Activated CD8-positive, alpha-beta memory T cell treated with anti-CD3 and anti-CD28 coated beads, Interleukin-2, amount 50 U/mL, for 1 hour (primary cell): ENCODE measurements around the gene TEAD1.
"Not testable (repeated sequence)": the region's sequence is repeated elsewhere in the genome, so short reads cannot be mapped to it uniquely, and the experiment has no call there.

Experiments
- DNase-seq: peaks from one replicate; pipeline ENCODE4 v3.0.0-alpha.2; 2020; ENCODE audit errors: extremely low read depth

TEAD1 gene

DNA sequence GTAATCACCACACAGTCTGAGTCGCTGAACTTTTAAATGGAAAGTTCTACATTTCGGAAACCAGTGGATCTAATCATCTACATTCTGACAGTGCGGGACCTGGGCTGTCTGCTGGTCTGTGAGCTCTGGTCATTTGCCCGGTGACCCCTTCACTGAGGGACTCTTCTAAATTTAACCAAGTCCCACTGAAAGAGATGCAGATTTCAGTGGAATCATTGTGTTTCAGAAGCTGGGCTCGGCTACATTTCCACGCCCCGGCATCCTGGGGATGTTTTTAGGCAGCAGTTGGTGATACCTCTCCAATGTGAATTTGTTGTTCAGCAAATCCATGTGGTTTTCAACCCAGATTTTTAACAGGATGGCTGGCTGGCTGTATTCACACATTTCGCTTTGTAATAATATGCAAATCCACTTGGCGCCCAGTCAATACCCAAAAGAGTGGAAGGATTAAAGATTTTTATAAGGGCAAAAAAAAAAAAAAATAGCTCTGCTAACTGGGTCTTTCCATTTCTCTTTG, 189.4 kb downstream of the TEAD1 start:
- no peak for DNase-seq

DNA sequence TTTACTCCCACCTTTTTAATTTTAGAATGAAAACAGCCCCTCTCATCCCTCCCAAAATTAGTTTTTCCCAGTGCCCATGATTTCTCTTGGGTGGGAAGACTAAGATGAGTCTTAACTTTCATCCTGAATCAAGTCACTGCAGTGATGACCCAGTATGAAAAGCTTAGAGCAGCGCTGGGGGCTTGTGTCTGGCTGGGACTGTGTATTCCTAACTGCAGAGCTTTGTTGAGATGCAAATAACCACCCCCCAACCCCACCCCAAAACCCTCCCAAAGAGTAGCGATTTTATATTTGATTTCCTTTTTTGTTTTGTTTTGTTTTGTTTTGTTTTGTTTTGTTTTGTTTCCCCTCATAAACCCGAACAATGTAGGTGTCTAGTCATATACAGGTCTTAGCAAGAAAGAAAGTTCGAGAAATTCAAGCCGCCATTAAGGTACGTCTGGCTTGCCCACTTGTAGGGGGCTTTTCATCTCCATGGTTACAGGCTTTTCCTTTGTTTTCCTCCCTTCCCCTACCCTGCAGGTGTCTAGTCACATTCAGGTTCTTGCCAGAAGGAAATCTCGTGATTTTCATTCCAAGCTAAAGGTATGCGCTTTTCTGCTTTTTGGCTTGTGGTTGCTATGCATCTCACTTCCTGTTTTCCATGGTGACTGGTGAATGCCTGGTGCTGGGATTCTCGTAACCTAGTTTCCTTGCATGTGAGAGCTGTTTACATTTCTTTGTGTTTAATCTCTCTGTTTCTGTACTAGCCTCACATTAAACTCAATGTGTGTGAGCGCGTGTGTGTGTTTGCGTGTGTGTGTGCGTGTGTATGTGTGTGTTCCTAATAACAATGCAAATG, 190.3 kb downstream of the TEAD1 start:
- DNase-seq, result no peak

DNA sequence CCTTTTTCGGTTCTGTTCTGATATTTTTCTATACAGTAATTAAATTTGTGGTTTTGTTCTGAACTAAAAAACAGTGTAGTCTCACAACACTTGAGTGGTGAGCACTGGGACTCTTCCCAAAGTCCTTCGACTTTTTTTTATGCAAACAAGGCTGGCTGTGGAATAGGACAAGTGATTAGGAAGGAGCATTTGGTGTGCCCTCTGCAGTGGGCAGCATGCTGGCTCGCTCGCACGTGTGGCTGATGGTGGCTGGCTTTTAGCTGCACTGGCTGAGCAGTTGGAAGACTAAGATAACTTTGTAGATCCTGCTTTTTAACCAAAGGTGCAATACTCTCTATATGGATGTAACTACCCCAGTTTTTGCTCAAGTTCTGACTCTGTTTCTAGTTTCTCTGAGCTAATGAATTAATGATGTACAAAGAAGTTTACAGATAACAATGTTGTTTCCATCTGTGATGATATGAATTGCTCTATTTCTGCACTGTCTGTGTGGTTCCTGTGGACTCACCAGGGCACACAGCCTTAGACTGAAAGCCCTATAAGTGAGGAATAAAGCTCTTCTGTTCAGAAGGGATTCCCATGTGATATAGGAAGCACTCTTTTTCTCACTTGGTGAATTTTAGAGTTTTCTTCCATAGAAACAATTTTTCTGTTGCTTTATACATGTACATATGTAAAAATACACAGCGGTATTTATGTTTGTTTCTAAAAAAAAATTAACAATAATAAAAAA, 191.8 kb downstream of the TEAD1 start:
- no peak for DNase-seq

DNA sequence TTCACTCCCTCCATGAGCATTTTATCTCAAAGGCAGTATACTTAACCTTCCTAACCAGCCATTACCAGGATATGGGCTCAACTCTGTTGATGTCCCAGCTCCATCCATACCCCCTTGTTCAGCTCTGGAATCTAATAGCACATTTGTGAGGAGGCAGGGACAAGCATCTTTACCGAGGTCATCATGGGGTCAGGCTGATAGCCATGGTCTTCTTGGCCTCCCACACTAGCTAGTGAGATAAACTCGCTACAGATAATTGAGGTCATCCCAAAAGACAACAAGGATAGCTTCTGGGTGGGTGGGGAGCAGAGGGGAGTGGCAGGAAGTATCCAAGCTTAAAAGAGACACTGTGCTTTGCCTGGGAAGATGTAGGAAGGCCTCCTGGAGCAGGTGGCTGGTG, 193.3 kb downstream of the TEAD1 start:
- DNase-seq, result no peak

DNA sequence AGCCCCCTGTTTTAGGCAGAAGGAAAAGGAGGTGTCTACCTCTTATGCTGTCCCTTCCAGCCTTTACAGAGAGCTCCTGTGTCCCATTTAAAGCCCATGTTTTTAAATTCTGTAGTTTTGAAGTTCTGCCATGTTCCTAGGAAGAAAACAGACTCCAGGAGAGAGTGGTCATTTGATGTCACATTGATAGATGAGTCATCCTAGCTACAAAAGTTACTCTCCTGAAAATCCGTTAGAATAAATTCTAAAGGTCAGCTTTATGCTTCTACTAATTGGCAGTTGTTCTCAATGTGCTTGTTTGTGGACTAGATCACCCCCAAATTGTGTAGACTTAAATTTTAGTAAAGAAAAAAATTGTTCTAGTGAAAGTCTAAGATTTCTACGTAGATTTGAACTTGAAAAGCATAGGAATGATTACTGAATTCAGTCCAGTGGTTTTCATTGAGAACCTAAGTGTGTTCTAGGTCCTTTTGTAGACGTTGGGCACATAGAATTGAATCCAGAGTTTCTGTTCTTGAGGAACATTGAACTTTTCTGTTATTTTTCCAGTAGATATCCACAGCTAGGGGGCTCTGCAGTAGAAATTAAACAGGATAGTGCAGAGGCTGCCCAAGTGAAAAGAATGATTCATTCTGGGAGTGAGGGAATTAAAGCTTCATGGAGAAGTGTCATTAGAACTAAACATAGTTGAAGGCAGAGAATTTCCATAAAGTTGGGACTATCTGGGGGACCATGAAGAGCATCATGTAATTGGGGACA, 194.3 kb downstream of the TEAD1 start:
- no peak for DNase-seq

DNA sequence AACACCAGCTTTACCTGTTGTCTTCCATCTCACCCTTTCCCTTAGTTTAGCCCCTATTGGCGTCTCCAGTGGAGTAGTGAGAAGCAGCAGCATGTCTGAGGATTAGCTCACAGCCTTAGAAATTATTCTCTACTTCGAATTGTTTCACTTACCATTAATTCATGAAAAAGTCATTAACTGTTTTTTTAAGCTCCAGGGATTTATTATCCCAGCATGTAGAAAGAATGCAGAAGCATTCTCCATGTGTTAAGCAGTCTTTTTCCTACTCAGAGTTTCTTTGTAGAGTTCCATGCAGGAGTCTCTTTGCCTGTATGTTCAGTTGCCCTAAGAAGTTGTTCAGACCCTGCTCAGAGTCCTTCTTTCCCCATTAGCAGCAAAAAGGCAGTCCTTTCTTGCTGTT, 197.0 kb downstream of the TEAD1 start:
- no peak for DNase-seq

DNA sequence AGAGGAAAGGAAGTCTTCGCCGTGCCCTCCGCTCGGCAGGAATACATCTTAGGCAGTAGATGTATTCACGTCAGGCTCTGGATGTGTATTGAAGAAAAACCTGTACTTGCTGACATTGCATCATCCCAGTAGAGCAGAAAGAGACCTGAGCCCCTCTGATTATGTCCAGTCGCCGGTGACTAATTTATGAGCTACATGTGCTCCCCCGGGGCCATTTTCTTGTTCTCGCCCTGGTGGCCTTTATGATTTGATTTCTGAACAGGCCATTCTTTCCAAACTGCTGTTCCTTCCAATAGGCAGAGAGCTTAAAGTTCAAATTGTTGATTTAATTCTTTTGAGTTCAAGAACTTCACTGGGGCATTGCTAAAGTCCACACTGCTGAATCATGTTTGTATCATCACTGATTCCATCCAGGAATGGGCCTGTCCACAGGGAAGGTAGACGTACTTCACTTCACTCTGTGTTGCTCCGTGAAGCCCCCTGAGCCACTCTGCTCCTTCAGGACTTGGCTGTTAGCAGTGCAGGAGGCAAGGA, 197.6 kb downstream of the TEAD1 start:
- no peak for DNase-seq

DNA sequence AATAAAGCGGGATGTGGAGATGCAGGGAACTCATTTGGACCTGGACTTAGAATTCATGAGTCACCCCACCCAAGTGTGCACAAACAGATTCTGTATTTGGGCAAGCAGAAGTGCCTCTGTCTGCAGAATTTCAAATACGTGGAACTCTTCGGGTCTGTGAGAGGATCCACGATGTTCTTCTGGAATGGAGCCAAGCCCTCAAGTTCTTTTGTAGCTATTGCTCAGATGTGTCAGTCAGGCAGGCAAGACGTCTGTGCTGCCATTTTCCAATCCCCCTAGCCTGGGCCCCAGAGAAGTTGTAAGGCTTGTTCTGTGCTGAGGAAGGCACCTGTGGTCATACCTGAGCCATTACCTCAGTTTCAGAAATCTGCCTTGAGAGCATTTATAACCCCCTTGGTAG, 202.1 kb downstream of the TEAD1 start:
- no peak for DNase-seq

DNA sequence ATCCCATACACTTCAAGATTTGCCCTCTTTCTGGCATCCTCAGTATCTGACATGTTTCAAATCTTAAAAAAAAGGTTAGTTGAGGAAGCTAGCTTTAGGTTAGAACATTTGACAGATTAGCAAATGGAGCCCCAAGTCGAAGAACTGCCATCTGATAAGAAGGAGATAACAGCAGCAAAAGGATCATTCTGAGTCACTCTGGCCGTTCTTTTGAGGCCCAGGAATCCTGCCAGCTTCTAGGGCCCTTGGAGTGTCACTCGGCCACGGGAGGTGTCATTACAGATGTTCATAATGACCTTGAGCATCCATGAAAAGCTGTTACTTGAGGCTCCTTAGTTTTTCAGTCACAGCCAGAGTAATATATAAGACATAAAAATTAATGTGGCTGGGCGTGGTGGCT, 202.8 kb downstream of the TEAD1 start:
- no peak for DNase-seq

DNA sequence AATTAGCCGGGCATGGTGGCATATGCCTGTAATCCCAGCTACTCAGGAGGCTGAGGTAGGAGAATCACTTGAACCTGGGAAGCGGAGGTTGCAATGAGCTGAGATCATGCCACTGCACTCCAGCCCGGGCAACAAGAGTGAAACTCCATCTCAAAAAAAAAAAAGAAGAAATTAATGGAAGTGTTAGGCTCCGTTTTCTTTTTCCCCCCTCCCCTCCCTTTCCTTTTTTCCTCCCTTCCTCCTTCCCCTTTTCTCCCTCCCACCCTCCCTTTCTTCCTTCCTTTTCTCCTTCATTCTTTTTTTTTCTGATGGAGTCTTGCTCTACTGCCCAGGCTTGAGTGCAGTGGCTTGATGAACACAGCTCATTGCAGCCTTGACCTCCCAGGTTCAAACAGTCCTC, 203.3 kb downstream of the TEAD1 start:
- not testable (repeated sequence) for DNase-seq

DNA sequence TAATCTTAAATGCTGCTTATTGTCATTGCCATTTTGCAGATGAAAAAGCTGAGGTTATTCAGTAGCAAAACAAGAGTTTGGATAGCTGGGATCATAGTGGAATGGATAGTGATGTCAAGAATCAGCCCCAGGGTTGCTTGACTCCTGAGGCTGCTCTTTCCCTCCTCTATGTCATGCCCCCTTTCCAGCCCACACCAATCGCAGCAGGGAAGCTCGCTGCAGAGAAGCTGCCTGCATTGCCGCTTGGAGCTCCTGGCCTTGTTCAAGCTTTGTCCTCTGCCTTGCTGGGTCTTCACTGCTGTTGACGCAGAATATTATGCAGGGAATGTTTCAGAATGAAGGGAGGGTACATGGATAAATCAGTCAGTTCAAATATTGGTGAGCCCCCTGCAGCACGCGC, 206.1 kb downstream of the TEAD1 start:
- no peak for DNase-seq

DNA sequence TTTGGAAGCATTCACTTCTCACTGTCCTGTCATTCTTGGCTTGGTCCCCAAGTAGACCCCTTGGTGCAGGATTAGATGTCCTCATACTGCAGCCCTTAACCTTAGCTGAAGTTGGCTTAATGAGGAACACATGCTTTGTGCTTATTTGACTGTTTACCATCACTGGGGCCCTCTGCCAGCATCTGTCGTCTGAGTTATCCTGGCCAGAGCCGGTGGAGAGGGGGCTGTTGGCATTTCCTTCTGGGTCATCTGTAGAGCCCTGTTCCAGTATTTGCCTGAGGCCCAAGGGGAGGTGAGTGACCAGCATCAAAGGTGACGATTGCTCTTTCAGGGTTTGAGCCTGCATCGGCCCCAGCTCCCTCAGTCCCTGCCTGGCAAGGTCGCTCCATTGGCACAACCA, 208.4 kb downstream of the TEAD1 start:
- no peak for DNase-seq

DNA sequence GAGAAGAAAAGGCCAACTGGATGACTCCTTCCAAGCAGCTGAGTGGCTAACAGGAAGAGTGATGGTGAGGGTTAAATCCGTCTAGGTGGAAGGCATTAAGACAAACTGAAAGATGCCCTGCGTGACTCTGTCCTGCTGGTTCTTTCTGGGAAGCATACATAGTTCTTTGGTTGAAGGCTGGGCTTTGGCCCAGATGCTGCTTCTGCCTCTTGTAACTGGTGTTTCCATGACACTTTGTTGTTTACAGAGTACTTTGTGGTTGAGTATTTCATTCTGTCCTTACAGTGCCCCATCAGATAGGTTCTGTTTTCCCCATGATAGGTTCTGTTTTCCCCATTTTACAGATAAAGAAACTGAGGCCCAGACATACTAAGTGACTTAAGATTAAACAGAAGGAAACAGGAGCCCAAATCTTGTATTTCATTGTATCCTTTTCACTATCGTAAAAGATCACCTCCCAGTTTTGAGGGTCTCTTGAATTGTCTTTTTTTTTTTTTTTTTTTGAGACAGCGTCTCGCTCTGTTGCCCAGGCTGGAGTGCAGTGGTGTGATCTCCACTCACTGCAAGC, 210.6 kb downstream of the TEAD1 start:
- no peak for DNase-seq

DNA sequence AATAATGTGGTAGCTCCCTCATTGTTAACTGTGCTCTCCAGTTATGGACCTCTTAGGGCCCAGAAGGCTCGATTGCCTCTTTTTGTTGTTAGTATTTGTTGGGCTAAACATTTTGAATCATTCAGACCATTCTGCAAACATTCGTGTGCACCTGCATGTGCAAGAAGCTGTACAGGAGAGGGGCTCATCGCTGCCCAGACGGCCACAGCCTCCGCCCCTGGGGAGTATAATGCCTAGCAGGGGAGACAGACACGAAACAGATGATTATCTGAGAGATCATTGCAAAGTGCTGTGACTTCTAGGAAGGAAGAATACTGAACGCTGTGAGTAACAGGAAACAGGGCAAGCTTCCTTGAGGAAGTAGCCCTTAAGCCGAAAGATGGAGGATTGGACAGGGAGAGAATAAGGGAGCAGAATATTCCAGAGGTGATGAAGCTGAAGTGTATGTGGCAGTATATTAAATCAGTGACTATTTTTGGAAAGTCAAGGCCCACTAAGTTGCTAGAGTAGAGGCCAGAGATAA, 211.6 kb downstream of the TEAD1 start:
- DNase-seq, result no peak

DNA sequence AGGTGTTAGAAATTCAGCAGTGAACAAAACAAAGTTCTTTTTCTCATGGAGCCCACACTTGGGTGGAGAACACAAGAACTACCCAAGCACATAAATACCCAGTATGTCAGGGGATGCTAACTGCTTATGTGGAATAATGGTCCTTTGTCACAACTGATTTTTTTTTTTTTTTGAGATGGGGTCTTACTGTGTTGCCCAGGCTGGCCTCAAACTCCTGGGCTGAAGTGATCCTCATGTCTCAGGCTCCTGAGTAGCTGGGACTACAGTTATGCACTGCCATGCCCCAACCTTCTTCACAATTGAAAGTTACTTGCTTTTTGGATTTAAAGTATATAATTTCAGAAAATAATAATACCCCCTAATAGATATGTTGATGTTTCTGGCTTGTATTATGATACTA, 212.3 kb downstream of the TEAD1 start:
- DNase-seq, result no peak

DNA sequence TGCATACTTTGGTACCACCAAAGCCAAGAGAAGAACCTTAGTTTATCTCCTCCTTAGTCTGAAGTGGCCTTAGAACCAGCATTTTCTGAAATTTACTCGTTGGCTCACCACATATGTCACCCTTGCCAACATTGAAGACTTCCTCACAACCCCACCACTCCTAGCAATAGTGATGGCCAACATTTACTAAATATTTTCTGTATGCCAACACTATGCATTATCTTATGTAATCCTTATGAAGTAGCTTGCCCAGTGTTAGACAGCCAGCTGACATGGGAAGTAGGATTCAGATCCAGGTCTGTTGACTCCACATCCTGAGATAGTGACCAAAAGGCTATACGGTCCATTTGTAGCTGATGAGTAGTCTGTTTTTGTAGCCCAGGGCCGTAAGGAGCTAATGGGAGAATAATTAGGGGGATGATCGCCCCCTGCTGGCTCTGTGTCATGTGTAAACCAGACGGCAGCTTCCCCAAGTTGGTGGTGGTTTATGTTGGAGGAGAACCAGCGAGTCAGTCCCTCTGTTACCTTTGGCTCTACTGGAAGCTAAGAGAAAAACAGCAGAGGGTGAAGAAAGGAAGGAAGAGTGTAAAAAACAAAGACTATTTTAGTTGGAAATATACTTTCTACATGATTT, 214.4 kb downstream of the TEAD1 start:
- peak; percentile 10 for DNase-seq

DNA sequence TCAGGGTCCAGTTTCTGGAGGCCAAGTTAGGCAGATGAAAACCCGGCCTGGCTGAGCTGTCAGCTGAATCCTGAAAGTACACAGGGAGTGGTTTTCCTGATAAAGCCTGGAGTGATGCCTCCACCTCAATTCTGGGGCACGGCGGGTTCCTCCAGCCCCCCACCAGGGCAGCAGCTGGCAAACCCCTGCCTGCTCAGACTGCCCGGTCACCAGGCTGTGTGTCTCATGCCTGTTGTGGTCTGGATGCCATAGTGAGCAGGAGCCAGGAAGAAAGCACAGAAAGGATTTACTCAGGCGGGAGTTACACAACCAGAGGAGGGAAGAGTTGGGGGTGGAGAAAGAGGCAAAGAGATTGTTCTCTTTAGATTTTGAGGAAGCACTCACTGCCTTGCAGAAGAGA, 215.0 kb downstream of the TEAD1 start:
- DNase-seq, result no peak

DNA sequence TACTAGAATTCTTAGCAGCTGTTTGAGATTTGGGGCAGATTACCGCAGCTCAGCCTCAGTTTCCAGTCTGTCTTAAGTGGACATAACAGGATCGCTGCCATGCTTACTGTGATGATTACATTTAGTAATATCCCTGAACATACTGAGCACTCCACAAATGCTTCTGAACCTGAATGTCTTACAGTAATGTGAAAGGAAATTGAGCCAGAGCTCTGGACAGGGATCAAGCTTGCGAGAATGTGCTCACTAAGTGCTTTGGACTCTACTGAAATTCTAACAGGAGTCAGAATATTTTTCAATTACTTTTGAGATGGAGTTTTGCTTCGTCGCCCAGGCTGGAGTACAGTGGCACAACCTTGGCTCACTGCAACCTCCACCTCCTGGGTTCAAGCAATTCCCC, 216.3 kb downstream of the TEAD1 start:
- DNase-seq, result no peak

DNA sequence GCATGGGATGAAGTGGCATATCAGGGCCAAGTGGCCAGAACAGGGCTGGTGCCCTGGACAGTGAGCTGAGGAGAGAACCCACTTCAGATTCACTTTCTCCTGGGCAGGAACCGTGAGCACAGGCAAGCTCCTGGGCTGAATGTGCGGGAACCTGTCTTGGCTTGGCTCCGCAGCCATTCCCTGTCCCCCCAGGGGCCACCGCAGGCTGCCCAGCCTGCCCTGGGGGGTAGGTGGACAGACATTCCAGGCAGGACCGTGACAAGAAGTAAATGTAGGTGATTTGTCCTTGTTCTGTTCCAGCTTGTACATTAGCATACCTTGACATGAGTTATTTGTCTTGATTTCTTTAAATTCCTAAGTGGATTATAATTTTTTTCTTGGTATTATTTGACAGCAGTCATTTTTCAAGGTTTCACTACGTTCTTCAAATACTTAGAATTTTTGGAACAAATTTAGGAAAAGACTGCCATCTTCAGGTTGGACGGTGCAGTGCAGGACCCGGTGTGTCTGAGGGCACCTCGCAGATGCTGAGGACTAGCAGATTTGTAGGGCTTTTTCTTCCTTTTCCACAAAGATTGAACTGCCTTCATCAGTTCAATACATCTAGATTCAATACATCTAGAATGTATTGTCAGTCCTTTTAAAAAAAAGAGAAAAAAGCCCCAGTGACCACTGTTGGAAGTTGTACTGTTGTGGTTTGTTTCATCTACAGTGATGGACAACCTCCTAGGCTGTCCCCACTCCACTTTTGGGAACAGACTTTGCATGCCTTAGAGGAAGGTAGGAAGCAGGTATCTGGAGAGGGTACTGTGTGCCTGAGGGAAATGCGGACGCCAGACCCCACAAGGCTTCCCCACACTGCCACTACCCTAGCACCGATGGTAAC, 219.8 kb downstream of the TEAD1 start:
- no peak for DNase-seq

DNA sequence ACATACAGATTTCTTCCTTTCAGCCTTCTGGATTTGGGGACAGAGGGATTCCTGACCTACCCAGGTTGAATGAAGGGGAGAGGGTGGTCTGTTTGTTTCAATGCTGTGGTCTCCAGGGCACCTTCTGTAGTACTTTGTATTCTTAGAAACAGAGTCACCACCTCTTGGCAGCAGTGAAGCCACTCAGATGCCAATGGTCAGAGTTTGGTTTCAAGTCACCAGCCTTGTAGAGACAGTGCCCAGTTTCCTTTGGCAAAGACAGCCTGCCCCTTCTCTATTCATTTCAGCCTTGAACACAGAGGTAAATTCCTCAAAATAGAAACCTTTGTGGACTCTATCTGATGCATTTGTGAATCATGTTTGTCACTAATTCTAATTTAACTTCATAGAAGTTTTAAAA, 223.2 kb downstream of the TEAD1 start:
- no peak for DNase-seq
